D721Med (cell line): ENCODE measurements around the gene HABP4.

ENCODE experiments used
- DNase-seq: peaks from one replicate; pipeline ENCODE4 v3.0.0; 2011; ENCODE audit warnings: low spot score; ENCODE audit not compliant: insufficient read length
- FAIRE-seq: peaks from 2 replicates; lab custom pipeline; 2011; peaks lifted over from hg19 to GRCh38; lab: Jason Lieb, UNC
- TF ChIP-seq, protein P1 (sequence below): IDR thresholded peaks from 2 replicates; pipeline ENCODE4 v1.5.1; 2012; ENCODE audit warnings: mild to moderate bottlenecking, control low read depth; ENCODE audit not compliant: insufficient read depth; ENCODE audit errors: missing control alignments

HABP4 gene

DNA sequence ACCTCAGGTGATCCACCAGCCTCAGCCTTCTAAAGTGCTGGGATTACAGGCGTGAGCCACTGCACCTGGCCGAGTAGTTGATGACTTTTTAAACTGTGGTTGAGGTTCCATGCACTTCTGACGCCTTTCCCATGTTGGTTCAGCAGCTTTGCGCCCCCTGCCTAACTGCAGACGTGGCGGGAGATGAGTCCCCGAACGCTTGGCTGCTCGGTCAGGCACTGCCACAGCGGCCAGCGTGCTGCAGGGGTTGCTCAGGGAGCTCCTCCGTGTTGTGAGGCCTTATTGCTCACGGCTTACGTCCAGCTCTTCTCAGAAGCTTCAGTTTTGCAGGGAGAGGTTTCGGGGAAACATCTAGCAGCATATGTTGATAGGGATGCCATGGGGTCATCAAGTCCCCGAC, 35.3 kb downstream of the HABP4 start:
- TF ChIP-seq, protein P1, sequence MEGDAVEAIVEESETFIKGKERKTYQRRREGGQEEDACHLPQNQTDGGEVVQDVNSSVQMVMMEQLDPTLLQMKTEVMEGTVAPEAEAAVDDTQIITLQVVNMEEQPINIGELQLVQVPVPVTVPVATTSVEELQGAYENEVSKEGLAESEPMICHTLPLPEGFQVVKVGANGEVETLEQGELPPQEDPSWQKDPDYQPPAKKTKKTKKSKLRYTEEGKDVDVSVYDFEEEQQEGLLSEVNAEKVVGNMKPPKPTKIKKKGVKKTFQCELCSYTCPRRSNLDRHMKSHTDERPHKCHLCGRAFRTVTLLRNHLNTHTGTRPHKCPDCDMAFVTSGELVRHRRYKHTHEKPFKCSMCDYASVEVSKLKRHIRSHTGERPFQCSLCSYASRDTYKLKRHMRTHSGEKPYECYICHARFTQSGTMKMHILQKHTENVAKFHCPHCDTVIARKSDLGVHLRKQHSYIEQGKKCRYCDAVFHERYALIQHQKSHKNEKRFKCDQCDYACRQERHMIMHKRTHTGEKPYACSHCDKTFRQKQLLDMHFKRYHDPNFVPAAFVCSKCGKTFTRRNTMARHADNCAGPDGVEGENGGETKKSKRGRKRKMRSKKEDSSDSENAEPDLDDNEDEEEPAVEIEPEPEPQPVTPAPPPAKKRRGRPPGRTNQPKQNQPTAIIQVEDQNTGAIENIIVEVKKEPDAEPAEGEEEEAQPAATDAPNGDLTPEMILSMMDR, result no peak
- DNase-seq (no peak), FAIRE-seq (no peak)

DNA sequence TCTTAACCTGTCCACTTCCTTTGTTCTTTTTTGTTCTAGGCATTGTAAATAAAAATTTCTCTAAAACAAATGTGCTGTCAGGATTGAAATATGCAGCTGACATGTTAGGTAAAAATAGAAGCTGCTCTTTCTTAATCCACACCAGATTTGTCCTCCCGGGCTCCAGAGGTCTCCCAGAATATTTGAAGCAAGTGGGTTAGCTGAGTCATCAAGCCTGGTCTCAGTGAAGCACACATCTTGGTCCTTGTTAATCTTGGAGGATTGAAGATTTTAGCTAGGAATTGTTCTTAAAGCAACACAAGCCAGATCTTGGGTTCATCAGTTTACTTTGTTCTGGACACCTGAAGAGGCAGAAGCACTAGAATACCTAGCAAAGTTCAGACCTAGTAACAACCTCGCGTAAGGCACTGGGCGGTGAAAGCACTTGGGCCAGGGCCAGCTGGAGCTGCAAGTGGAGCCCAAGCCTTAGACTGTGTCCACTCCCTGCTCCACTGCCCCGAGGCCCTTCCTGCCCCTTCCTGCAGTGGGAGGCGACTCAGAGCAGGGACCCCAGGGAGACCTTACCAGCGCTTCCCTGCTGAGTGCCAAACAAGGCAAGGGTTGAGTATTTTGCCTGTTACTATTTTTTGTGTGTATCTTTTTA, 36.5 kb downstream of the HABP4 start:
- TF ChIP-seq, protein P1, result no peak
- DNase-seq (no peak), FAIRE-seq (no peak)

DNA sequence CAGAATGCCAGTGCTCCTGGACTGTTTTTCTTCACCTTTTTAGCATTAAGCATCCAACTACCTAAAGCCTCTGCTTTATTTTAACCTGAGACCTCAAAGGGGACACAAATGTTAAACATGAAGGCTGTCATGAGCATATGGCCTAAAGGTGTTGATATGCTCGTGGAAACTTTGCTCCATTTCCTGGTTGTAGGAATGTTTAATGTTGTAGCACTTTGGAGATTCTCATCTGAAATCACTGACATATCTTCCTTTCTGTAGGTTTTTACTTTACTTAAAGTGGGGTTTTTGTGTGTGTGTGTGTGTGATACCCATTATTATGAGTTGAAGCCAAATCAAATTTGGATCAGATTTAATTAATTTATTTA, 37.0 kb downstream of the HABP4 start:
- FAIRE-seq (no peak), DNase-seq (no peak)
- TF ChIP-seq, protein P1, result no peak

DNA sequence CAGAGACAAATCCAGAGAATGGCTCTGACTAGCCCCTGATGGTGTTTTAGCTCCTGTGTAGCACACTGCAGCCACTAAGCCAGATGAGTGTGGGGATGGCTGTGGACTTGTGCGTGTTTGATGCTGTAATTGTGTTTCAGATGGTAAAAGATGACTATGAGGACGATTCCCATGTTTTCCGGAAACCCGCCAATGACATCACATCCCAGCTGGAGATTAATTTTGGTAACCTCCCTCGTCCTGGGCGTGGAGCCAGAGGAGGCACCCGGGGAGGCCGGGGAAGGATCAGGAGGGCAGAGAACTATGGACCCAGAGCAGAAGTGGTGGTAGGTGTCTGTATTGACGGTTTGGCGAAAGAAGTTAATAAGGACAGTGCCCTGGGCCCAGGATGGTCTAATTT, 38.0 kb downstream of the HABP4 start:
- TF ChIP-seq, protein P1, result no peak
- FAIRE-seq, result no peak
- no peak for DNase-seq

DNA sequence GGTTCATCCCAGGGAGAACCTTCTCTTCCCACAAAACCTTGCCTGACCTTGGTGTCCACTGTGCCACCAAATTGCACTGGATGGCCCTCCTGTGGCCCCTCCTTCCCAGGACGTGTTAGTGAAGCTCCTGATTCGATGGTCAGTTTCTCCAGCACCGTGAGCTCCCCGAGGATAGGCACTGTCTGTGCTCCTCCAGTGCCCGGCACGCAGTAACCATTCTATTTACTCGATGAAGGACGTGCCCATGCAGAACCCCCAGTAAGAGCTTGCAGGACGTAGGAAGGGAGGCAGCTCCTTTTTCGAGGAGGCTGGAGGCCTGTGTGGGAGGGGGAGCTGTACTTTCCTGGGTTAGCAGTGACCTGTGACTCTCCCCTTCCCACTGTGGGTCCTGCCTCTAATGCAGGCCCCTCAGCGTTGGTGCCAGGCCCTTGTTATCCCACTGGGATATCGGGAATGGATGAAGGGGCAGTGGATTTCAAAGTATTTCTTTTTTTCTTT, 39.6 kb downstream of the HABP4 start:
- TF ChIP-seq, protein P1, result no peak
- DNase-seq (no peak), FAIRE-seq (no peak)

DNA sequence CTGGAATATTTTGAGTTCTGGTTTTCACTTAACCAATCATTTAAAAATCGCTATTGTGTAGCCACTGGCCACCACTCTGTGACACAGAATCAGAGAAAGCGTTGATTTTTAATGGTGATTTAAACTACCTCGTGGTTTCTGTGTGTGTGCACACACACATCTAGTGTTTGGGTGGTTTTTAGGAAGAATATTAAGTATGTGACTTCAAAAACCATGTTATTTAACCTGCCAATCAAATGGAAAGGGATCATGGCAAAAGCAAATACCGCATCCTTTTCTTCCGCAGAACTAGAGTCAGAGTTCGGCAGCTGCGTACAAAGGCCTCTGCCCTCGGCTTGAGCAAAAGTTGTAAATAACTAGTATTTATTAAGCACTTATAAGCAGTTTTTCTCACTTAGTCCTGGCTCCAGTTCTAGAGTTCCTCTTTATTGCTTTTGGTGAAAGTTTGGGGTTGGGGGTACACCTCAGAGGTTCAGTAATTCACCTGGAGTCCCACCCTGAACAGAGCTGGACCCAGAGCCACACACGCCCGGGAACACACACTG, 40.6 kb downstream of the HABP4 start:
- TF ChIP-seq, protein P1, result no peak
- no peak for FAIRE-seq
- DNase-seq, result no peak

DNA sequence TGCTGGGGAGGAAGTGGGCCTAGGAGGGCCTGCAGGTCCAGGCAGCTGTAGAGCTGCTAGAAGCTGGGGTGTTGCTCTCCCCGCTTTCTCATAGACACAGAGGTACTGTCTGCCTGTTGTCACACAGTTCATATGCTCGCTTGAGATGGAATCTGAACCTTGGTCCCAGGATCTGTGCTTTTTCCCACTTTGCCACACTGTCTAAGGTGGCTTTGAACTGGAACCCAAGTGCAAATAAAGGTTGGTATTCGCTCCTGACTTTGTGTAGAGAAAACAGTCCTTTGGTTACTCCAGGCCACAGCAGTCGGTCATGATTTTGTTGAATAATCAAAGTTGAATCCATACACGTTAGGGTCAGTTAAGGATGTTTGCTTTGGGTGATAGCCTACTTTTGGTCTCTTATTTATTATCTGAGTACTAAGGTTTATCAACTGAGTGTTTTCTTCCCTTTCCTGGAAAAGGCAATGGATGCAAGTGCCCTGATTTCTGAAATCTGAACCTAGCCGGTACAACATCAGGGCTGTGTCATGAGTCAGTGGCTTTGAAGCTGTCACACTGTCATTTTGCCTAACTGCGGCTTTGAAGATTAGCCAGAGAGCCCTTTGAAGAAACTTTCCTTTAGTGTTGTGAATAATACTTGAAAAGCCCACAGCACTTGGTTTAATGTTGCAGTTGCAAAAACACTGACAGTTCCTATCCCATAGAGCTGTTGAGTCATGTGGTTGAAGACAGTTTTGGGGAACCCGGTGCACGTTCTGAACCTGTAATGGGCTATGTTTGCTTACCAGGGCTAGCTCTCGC, 41.3 kb downstream of the HABP4 start:
- DNase-seq (no peak), FAIRE-seq (no peak)
- TF ChIP-seq, protein P1, result no peak
